Measurements from ENCODE around the gene LRFN2. TPM values are rescaled to one million over a fixed set of nuclear protein-coding genes. Genes with fewer than 3 reads are reported as not detected.

Gene LRFN2
- total RNA-seq, 3 donors from 2014 or later (not counting 1 experiment from before 2014, with no cell fraction given): 3.0 to 3.6 (median 3.5) TPM

- no peaks in the 10 kb centered on the region for H3K36me3 Mint-ChIP-seq
- no peak for DNase-seq
Measured at GRCh38 chr6:40536442-40536841, 50.7 kb downstream of the LRFN2 start.

GRCh38 chr6:40535819-40536380 lies 51.3 kb downstream of the LRFN2 start:
- H3K36me3 ChIP-seq (ENCODE audit: control insufficient read depth, insufficient read depth, low read length): no peaks in the 10 kb centered on the region
- H3K27me3 ChIP-seq (ENCODE audit: control insufficient read depth, insufficient read depth, low read length): no peaks in the 10 kb centered on the region
- Mint-ChIP-seq H3K9me3 (no peaks in the 10 kb centered on the region), H3K27ac (no peak overlapping the region), H3K27me3 (ENCODE audit: low read depth in 2 of 2) (peaks cover 0 to 2% of the 10 kb centered on the region in 2 donors), H3K4me1 (peaks cover 6 to 26% of the 10 kb centered on the region in 2 donors), H3K36me3 (no peaks in the 10 kb centered on the region), H3K4me3 (no peak overlapping the region)
- intact Hi-C loops (cut with micrococcal nuclease): no loop called here
- no peak overlapping the region for H3K4me3 ChIP-seq (ENCODE audit: low read length)
- DNase-seq (no peak), ATAC-seq (no peak)
- no peaks in the 10 kb centered on the region for H3K4me1 ChIP-seq (ENCODE audit: control insufficient read depth, insufficient read depth, low read length)
- TF ChIP-seq CTCF (IDR thresholded peaks at IDR 0.05): no peak
- H3K27ac ChIP-seq (ENCODE audit: low read length): no peak overlapping the region
- 80% methylated on average over 7 of the region's 7 CpGs for WGBS (ENCODE audit: insufficient coverage)
- H3K9me3 ChIP-seq (ENCODE audit: control insufficient read depth, insufficient read depth, low read length): no peaks in the 10 kb centered on the region

More at GRCh38 chr6:40536442-40536841, 50.7 kb downstream of the LRFN2 start:
- no peak overlapping the region for H3K4me3 Mint-ChIP-seq
- Histone ChIP-seq H3K36me3 (ENCODE audit: control insufficient read depth, insufficient read depth, low read length) (no peaks in the 10 kb centered on the region), H3K4me3 (ENCODE audit: low read length) (no peak overlapping the region), H3K9me3 (ENCODE audit: control insufficient read depth, insufficient read depth, low read length) (no peaks in the 10 kb centered on the region), H3K27me3 (ENCODE audit: control insufficient read depth, insufficient read depth, low read length) (no peaks in the 10 kb centered on the region), H3K4me1 (ENCODE audit: control insufficient read depth, insufficient read depth, low read length) (no peaks in the 10 kb centered on the region), H3K27ac (ENCODE audit: low read length) (no peak overlapping the region)
- no peak overlapping the region for H3K27ac Mint-ChIP-seq
- H3K4me1 Mint-ChIP-seq: peaks cover 6 to 26% of the 10 kb centered on the region in 2 donors
- H3K9me3 Mint-ChIP-seq: no peaks in the 10 kb centered on the region
- no peak for ATAC-seq
- intact Hi-C loops (cut with micrococcal nuclease): no loop called here
- TF ChIP-seq CTCF (IDR thresholded peaks at IDR 0.05): no peak
- WGBS (ENCODE audit: insufficient coverage): 81% methylated on average over 3 of the region's 3 CpGs
- H3K27me3 Mint-ChIP-seq (ENCODE audit: low read depth in 2 of 2): peaks cover 0 to 2% of the 10 kb centered on the region in 2 donors

- intact Hi-C loops (cut with micrococcal nuclease): no loop called here
- H3K4me3 ChIP-seq (ENCODE audit: low read length): no peak overlapping the region
- WGBS (ENCODE audit: insufficient coverage): 78% methylated on average over 2 of the region's 3 CpGs
- DNase-seq (no peak), ATAC-seq (no peak)
- no peak overlapping the region for H3K4me3 Mint-ChIP-seq
- H3K9me3 ChIP-seq (ENCODE audit: control insufficient read depth, insufficient read depth, low read length): no peaks in the 10 kb centered on the region
- H3K27me3 Mint-ChIP-seq (ENCODE audit: low read depth in 2 of 2): peaks cover 0 to 2% of the 10 kb centered on the region in 2 donors
- H3K36me3 ChIP-seq (ENCODE audit: control insufficient read depth, insufficient read depth, low read length): no peaks in the 10 kb centered on the region
- H3K4me1 Mint-ChIP-seq: peaks cover 6 to 31% of the 10 kb centered on the region in 2 donors
- no peaks in the 10 kb centered on the region for H3K9me3 Mint-ChIP-seq
- H3K27me3 ChIP-seq (ENCODE audit: control insufficient read depth, insufficient read depth, low read length): no peaks in the 10 kb centered on the region
- no peak for TF ChIP-seq CTCF (IDR thresholded peaks at IDR 0.05)
- H3K4me1 ChIP-seq (ENCODE audit: control insufficient read depth, insufficient read depth, low read length): no peaks in the 10 kb centered on the region
- H3K27ac Mint-ChIP-seq: no peak overlapping the region
- no peak overlapping the region for H3K27ac ChIP-seq (ENCODE audit: low read length)
- H3K36me3 Mint-ChIP-seq: no peaks in the 10 kb centered on the region
Measured at GRCh38 chr6:40535110-40535818, 51.9 kb downstream of the LRFN2 start.

Data from natural killer cell (primary cell).